ENCODE results near the gene KPNB1. TPM values are rescaled to one million over a fixed set of nuclear protein-coding genes. Genes with fewer than 3 reads are reported as not detected.

The KPNB1 gene
- total and polyA plus RNA-seq, 10 of the 15 experiments (the other 5 are each of a cell fraction or from before 2014, with no cell fraction given), result 67.8 to 525 (median 246) TPM

DNA sequence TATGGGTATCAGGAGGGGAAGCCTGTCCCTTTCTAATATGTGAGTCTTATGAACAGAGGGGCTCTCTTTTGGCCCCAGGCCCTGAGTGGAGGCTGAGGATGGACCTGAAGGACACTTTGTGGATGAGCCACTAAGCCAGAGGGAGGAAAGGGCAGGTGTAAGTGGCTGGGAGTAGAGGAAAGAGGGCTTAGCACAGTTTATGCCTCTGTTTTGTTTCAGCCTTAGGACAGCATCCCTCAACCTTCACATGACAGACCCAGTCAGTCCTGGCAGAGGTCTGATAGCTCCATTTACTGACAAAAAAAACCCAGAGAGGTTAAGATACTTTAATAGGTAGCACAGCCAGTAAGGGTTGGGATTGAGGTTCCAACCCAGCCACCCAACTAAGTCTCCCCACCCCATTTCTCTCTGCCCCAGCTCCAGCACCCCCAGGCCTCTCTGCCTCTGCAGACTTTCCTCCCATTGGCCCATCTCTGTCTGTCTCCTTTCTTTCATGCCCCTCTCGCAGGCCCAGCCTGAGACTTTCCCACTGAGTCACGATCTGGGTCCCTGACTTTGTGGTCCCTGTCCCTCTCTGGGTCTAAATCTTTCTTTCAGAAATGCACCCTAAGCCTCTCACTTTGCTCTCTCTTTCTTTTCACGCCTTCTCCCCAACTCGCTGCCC lies 78.6 kb downstream of the KPNB1 start:
- Histone ChIP-seq H3K27me3 (replicated peaks in 1 of 2; ENCODE audit: control insufficient read depth in 2 of 2, insufficient read depth in 2 of 2, low read length in 1 of 2) (0 out of 4 replicates have a peak, but pooled peaks cover 0 to 1% of the 10 kb centered on the region in 2 experiments), H2AFZ (ENCODE audit: control insufficient read depth, low read depth, low read length) (no peak overlapping the region), H3K4me1 (ENCODE audit: control insufficient read depth, insufficient read depth, low read length) (peaks cover 6% of the 10 kb centered on the region), H3K4me2 (ENCODE audit: control insufficient read depth, insufficient read depth) (no peak overlapping the region), H3K36me3 (ENCODE audit: control insufficient read depth in 2 of 2, insufficient read depth in 2 of 2, low read length in 1 of 2) (no peaks in the 10 kb centered on the region), H3K79me2 (ENCODE audit: control insufficient read depth, insufficient read depth, low read length) (peaks cover 3% of the 10 kb centered on the region; the same call in 1 of the 2 replicates), H3K4me3 (no peak overlapping the region), H3K9ac (ENCODE audit: control insufficient read depth, insufficient read depth, low read length) (no peak overlapping the region), H3K9me3 (replicated peaks; ENCODE audit: control insufficient read depth, insufficient read depth, low read length) (no peaks in the 10 kb centered on the region), H4K20me1 (ENCODE audit: control insufficient read depth, insufficient read depth) (no peaks in the 10 kb centered on the region), H3K27ac (ENCODE audit: control insufficient read depth, insufficient read depth) (no peak overlapping the region)
- TF ChIP-seq ZNF24 (IDR thresholded peaks at IDR 0.05) (no peak), CEBPB (IDR thresholded peaks at IDR 0.05; ENCODE audit: borderline replicate concordance in 1 of 2, low read depth in 2 of 2, low read length in 2 of 2) (no peak)
- no peak for DNase-seq (ENCODE audit: low read depth, low spot score)
- CTCF ChIA-PET, result interaction anchor here (0.6 to 0.9 kb wide), 2 partner anchors 10 to 93 kb away, joined by 3 to 6 read pairs; partner anchors contain the start of gene OSBPL7
- in situ Hi-C loops (cut with MboI) (no loop called here), intact Hi-C loops (cut with micrococcal nuclease; ENCODE audit: unreplicated experiment) (no loop called here)
- no peak for ATAC-seq
- FAIRE-seq, result no peak
- SMC1A ChIA-PET (ENCODE audit: uncharacterized antibody, unreplicated experiment), result interaction anchor here (7.0 kb wide), 1 partner anchor 11 kb away, joined by 56 read pairs; no protein-coding TSS in a partner anchor
- 40% methylated on average over 4 of the region's 4 CpGs for WGBS (ENCODE audit: insufficient coverage, insufficient replicate concordance, low lambda C conversion rate, missing lambda C conversion rate)
- POLR2A ChIA-PET, result no interaction called here
- no TSS peak for BruUV-seq (replicated peaks)
- RAD21 ChIA-PET (ENCODE audit: unreplicated experiment), result interaction anchor here (1.2 kb wide), 1 partner anchor 9 kb away, joined by 3 read pairs; no protein-coding TSS in a partner anchor

DNA sequence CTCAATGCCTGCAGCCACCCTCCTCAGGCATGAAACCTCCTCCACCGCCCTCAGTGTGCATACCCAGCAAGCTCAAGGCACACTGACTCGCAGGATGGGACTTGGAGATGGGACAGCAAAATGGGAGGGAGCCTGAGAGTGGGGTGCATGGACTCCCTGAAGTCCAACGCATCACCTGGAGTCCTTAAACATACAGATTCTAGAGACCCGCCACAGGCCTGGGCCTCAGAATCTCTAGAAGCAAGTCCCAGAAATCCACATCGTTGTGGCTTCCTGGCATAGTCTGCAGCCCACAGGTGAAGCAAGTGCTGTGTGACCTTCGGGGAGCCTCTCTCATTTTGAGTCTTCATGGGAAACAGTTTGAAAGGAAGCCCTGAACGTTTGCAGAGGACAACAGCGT lies 79.8 kb downstream of the KPNB1 start:
- SMC1A ChIA-PET (ENCODE audit: uncharacterized antibody, unreplicated experiment), result interaction anchor here (7.0 kb wide), 1 partner anchor 12 kb away, joined by 56 read pairs; no protein-coding TSS in a partner anchor
- no peak overlapping the region for H3K9ac ChIP-seq (ENCODE audit: control insufficient read depth, insufficient read depth, low read length)
- no peak overlapping the region for H3K4me2 ChIP-seq (ENCODE audit: control insufficient read depth, insufficient read depth)
- H4K20me1 ChIP-seq (ENCODE audit: control insufficient read depth, insufficient read depth), result no peaks in the 10 kb centered on the region
- H3K9me3 ChIP-seq (replicated peaks; ENCODE audit: control insufficient read depth, insufficient read depth, low read length), result no peaks in the 10 kb centered on the region
- H3K4me3 ChIP-seq, result no peak overlapping the region
- RAD21 ChIA-PET (ENCODE audit: unreplicated experiment), result interaction anchor here (10.4 kb wide), 1 partner anchor 29 kb away, joined by 136 read pairs; no protein-coding TSS in a partner anchor
- peaks cover 6% of the 10 kb centered on the region for H3K4me1 ChIP-seq (ENCODE audit: control insufficient read depth, insufficient read depth, low read length)
- H3K27ac ChIP-seq (ENCODE audit: control insufficient read depth, insufficient read depth), result no peak overlapping the region
- no peaks in the 10 kb centered on the region for H3K36me3 ChIP-seq (ENCODE audit: control insufficient read depth in 2 of 2, insufficient read depth in 2 of 2, low read length in 1 of 2)
- intact Hi-C loops (cut with micrococcal nuclease; ENCODE audit: unreplicated experiment), result no loop called here
- no peak for FAIRE-seq
- CTCF ChIA-PET, result interaction anchor here (0.8 to 17.1 kb wide), 2 partner anchors 15 to 30 kb away, joined by 3 to 242 read pairs; no protein-coding TSS in a partner anchor
- H3K27me3 ChIP-seq (replicated peaks in 1 of 2; ENCODE audit: control insufficient read depth in 2 of 2, insufficient read depth in 2 of 2, low read length in 1 of 2), result 0 out of 4 replicates have a peak, but pooled peaks cover 0 to 1% of the 10 kb centered on the region in 2 experiments
- 18% methylated on average over 8 of the region's 8 CpGs for WGBS (ENCODE audit: insufficient coverage, insufficient replicate concordance, low lambda C conversion rate, missing lambda C conversion rate)
- DNase-seq (ENCODE audit: low read depth, low spot score), result no peak
- peaks cover 14% of the 10 kb centered on the region for H3K79me2 ChIP-seq (ENCODE audit: control insufficient read depth, insufficient read depth, low read length)
- in situ Hi-C loops (cut with MboI), result no loop called here
- H2AFZ ChIP-seq (ENCODE audit: control insufficient read depth, low read depth, low read length), result no peak overlapping the region
- POLR2A ChIA-PET, result no interaction called here
- ATAC-seq, result no peak
- no TSS peak for BruUV-seq (replicated peaks)
- TF ChIP-seq SREBF2 (IDR thresholded peaks at IDR 0.05; ENCODE audit: low read length), result no peak
- TF ChIP-seq KLF5 (IDR thresholded peaks at IDR 0.05; ENCODE audit: partially characterized antibody), result no peak
- no peak for TF ChIP-seq KDM1A (IDR thresholded peaks at IDR 0.05; ENCODE audit: borderline replicate concordance)
- TF ChIP-seq, protein P1, sequence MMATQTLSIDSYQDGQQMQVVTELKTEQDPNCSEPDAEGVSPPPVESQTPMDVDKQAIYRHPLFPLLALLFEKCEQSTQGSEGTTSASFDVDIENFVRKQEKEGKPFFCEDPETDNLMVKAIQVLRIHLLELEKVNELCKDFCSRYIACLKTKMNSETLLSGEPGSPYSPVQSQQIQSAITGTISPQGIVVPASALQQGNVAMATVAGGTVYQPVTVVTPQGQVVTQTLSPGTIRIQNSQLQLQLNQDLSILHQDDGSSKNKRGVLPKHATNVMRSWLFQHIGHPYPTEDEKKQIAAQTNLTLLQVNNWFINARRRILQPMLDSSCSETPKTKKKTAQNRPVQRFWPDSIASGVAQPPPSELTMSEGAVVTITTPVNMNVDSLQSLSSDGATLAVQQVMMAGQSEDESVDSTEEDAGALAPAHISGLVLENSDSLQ (IDR thresholded peaks at IDR 0.05), result no peak
- no peak for TF ChIP-seq ASH2L (IDR thresholded peaks at IDR 0.05; ENCODE audit: borderline replicate concordance, low read depth)
- no peak for TF ChIP-seq NFXL1 (IDR thresholded peaks at IDR 0.05; ENCODE audit: borderline replicate concordance)
- no peak for TF ChIP-seq CBFB (IDR thresholded peaks at IDR 0.05; ENCODE audit: low read depth)
- no peak for TF ChIP-seq ZNF207 (IDR thresholded peaks at IDR 0.05; ENCODE audit: borderline replicate concordance)
- no peak for TF ChIP-seq SPI1 (IDR thresholded peaks at IDR 0.05; ENCODE audit: borderline replicate concordance, insufficient read depth, low read depth, low read length)
- no peak for TF ChIP-seq GABPA (IDR thresholded peaks at IDR 0.05; ENCODE audit: low read depth)
- no peak for TF ChIP-seq NR2C1 (IDR thresholded peaks at IDR 0.05)
- no peak for TF ChIP-seq PAX5 (IDR thresholded peaks at IDR 0.05; ENCODE audit: borderline replicate concordance, low read depth, low read length)
- TF ChIP-seq CHD2 (IDR thresholded peaks at IDR 0.05; ENCODE audit: borderline replicate concordance, low read depth, low read length), result no peak
- no peak for TF ChIP-seq STAT1 (conservative IDR thresholded peaks at IDR 0.05)
- no peak for TF ChIP-seq ZNF622 (IDR thresholded peaks at IDR 0.05)

Measured in GM12878 (cell line).